ENCODE results near the gene NACC2.

- TF ChIP-seq CTCF (IDR thresholded peaks at IDR 0.05; ENCODE audit: low read depth, low read length, poor library complexity, severe bottlenecking) (no peak), EZH2phosphoT487 (IDR thresholded peaks at IDR 0.05; ENCODE audit: borderline replicate concordance, low read length) (no peak)
Measured at GRCh38 chr9:136121801-136122200, 26.7 kb upstream of the NACC2 start.

Data from DOHH2 (cell line).